ENCODE measurements around the gene ZNF408. TPM values are rescaled to one million over a fixed set of nuclear protein-coding genes. Genes with fewer than 3 reads are reported as not detected.

Gene ZNF408
- total RNA-seq, 2 experiments from 2014 or later: 9.2 to 9.7 TPM

- Mint-ChIP-seq H3K27ac (peak overlapping the region; percentile 39), H3K27me3 (no peaks in the 10 kb centered on the region), H3K4me1 (ENCODE audit: low read depth) (no peaks in the 10 kb centered on the region), H3K4me3 (no peak overlapping the region), H3K9me3 (no peaks in the 10 kb centered on the region), H3K36me3 (ENCODE audit: low read depth) (peaks cover 4% of the 10 kb centered on the region)
- POLR2A ChIA-PET: interaction anchor here (0.6 to 1.3 kb wide), 4 partner anchors 11 to 21 kb away, joined by 3 read pairs; partner anchors contain the start of gene ARHGAP1
- ATAC-seq (no peak), DNase-seq (no peak)
- intact Hi-C loops (cut with micrococcal nuclease): no loop called here
- CTCF ChIA-PET: interaction anchor here (1.0 to 1.6 kb wide), 2 partner anchors 13 to 16 kb away, joined by 3 to 8 read pairs; no protein-coding TSS in a partner anchor
- no peak for TF ChIP-seq CTCF (IDR thresholded peaks at IDR 0.05)
Measured at GRCh38 chr11:46686886-46687795, 13.7 kb upstream of the ZNF408 start.

GRCh38 chr11:46690702-46691101 lies 10.1 kb upstream of the ZNF408 start:
- ChIA-PET CTCF (no interaction called here), POLR2A (interaction anchor here (1.4 to 1.7 kb wide), 2 partner anchors 16 kb away, joined by 3 to 5 read pairs; no protein-coding TSS in a partner anchor)
- Mint-ChIP-seq H3K4me1 (ENCODE audit: low read depth) (peaks cover 3% of the 10 kb centered on the region), H3K27ac (peak overlapping the region; percentile 45), H3K4me3 (no peak overlapping the region), H3K27me3 (no peaks in the 10 kb centered on the region), H3K9me3 (no peaks in the 10 kb centered on the region), H3K36me3 (ENCODE audit: low read depth) (peaks cover 7% of the 10 kb centered on the region)
- TF ChIP-seq CTCF (IDR thresholded peaks at IDR 0.05): no peak
- ATAC-seq (no peak), DNase-seq (no peak)
- intact Hi-C loops (cut with micrococcal nuclease): no loop called here

GRCh38 chr11:46692450-46692849 lies 8.4 kb upstream of the ZNF408 start:
- Mint-ChIP-seq H3K4me3 (no peak overlapping the region), H3K36me3 (ENCODE audit: low read depth) (peaks cover 7% of the 10 kb centered on the region), H3K4me1 (ENCODE audit: low read depth) (peaks cover 10% of the 10 kb centered on the region), H3K27ac (no peak overlapping the region), H3K27me3 (no peaks in the 10 kb centered on the region), H3K9me3 (no peaks in the 10 kb centered on the region)
- DNase-seq (no peak), ATAC-seq (no peak)
- ChIA-PET CTCF (interaction anchor here (0.6 kb wide), 1 partner anchor 1014 kb away, joined by 4 read pairs; no protein-coding TSS in a partner anchor), POLR2A (interaction anchor here (1.5 kb wide), 1 partner anchor 8 kb away, joined by 15 read pairs; the partner anchor contains the start of genes ARHGAP1 and ZNF408)
- intact Hi-C loops (cut with micrococcal nuclease): no loop called here
- TF ChIP-seq CTCF (IDR thresholded peaks at IDR 0.05): no peak

GRCh38 chr11:46693597-46694012 lies 7.2 kb upstream of the ZNF408 start:
- no peak for ATAC-seq
- H3K27ac Mint-ChIP-seq: no peak overlapping the region
- CTCF ChIA-PET: no interaction called here

More at GRCh38 chr11:46693597-46694012, 7.2 kb upstream of the ZNF408 start:
- intact Hi-C loops (cut with micrococcal nuclease): no loop called here
- H3K36me3 Mint-ChIP-seq (ENCODE audit: low read depth): peaks cover 7% of the 10 kb centered on the region
- H3K4me3 Mint-ChIP-seq: no peak overlapping the region
- H3K9me3 Mint-ChIP-seq: no peaks in the 10 kb centered on the region
- DNase-seq: no peak
- no peak for TF ChIP-seq CTCF (IDR thresholded peaks at IDR 0.05)
- H3K27me3 Mint-ChIP-seq: no peaks in the 10 kb centered on the region
- POLR2A ChIA-PET: interaction anchor here (0.8 kb wide), 1 partner anchor 15 kb away, joined by 4 read pairs; no protein-coding TSS in a partner anchor
- peaks cover 21% of the 10 kb centered on the region for H3K4me1 Mint-ChIP-seq (ENCODE audit: low read depth)

Data from activated CD8-positive, alpha-beta T cell treated with anti-CD3 and anti-CD28 coated beads for 36 hours (primary cell).